Glutamatergic neuron (in vitro differentiated cells): ENCODE data around the gene RAB31. TPM values are rescaled to one million over a fixed set of nuclear protein-coding genes. Genes with fewer than 3 reads are reported as not detected.

ENCODE experiments used
- DNase-seq: peaks from one replicate; pipeline ENCODE4 v3.0.0; 2022
- H3K27ac Mint-ChIP-seq: one replicate; pipeline ENCODE4 v1.8.0; 2020; ENCODE audit warnings: mild to moderate bottlenecking, mixed read lengths, inconsistent platforms; ENCODE audit not compliant: unreplicated experiment
- H3K27me3 Mint-ChIP-seq: one replicate; pipeline ENCODE4 v1.8.0; 2020; ENCODE audit warnings: mild to moderate bottlenecking, moderate library complexity, mixed read lengths, inconsistent platforms; ENCODE audit not compliant: unreplicated experiment
- H3K36me3 Mint-ChIP-seq: one replicate; pipeline ENCODE4 v1.8.0; 2020; ENCODE audit warnings: mild to moderate bottlenecking, mixed read lengths, inconsistent platforms; ENCODE audit not compliant: unreplicated experiment
- H3K4me1 Mint-ChIP-seq: one replicate; pipeline ENCODE4 v1.8.0; 2020; ENCODE audit warnings: mild to moderate bottlenecking, low read depth, mixed read lengths, inconsistent platforms; ENCODE audit not compliant: unreplicated experiment
- H3K4me3 Mint-ChIP-seq: one replicate; pipeline ENCODE4 v1.8.0; 2020; ENCODE audit warnings: mild to moderate bottlenecking, mixed read lengths, inconsistent platforms; ENCODE audit not compliant: unreplicated experiment
- H3K9me3 Mint-ChIP-seq: one replicate; pipeline ENCODE4 v1.8.0; 2020; ENCODE audit warnings: mild to moderate bottlenecking, moderate library complexity, mixed read lengths, inconsistent platforms; ENCODE audit not compliant: unreplicated experiment
- CTCF ChIP-seq: fragments of 200-600 bp; sonication (generic); IDR thresholded peaks from one replicate; pipeline ENCODE4 v1.5.0; 2021; ENCODE audit not compliant: partially characterized antibody, unreplicated experiment
- total RNA-seq: library from RNA; stranded (reverse); fragmentation: NEBNext Ultra II Directional; extraction: Animal tissue kit (Norgen Biotek cat#: 25700); gene quantifications from one replicate; pipeline ENCODE4 v1.2.1, GENCODE V29; 2021; ENCODE audit not compliant: unreplicated experiment

RAB31 gene
- total RNA-seq, 1 donor from 2014 or later = 4.1 TPM

- no peak overlapping the region for H3K27ac Mint-ChIP-seq
- TF ChIP-seq CTCF = no peak
- H3K4me1 Mint-ChIP-seq = peaks cover 9% of the 10 kb centered on the region
- H3K27me3 Mint-ChIP-seq = no peaks in the 10 kb centered on the region
- DNase-seq = no peak
- no peak overlapping the region for H3K4me3 Mint-ChIP-seq
- H3K9me3 Mint-ChIP-seq = peaks cover 3% of the 10 kb centered on the region
- H3K36me3 Mint-ChIP-seq = peaks cover 6% of the 10 kb centered on the region
These were observed 152.6 kb downstream of the RAB31 start for GRCh38 chr18:9860682-9861081.

GRCh38 chr18:9861157-9861556 lies 153.1 kb downstream of the RAB31 start:
- peaks cover 2% of the 10 kb centered on the region for H3K27me3 Mint-ChIP-seq
- H3K27ac Mint-ChIP-seq = no peak overlapping the region
- H3K36me3 Mint-ChIP-seq = peaks cover 11% of the 10 kb centered on the region
- TF ChIP-seq CTCF = no peak
- H3K9me3 Mint-ChIP-seq = peaks cover 6% of the 10 kb centered on the region
- no peak for DNase-seq
- H3K4me1 Mint-ChIP-seq = peaks cover 9% of the 10 kb centered on the region
- H3K4me3 Mint-ChIP-seq = no peak overlapping the region

- Mint-ChIP-seq H3K4me3 (no peak overlapping the region), H3K36me3 (peaks cover 15% of the 10 kb centered on the region), H3K27me3 (peaks cover 2% of the 10 kb centered on the region), H3K4me1 (peaks cover 9% of the 10 kb centered on the region), H3K9me3 (peaks cover 9% of the 10 kb centered on the region), H3K27ac (no peak overlapping the region)
- no peak for DNase-seq
- no peak for TF ChIP-seq CTCF
These were observed 153.8 kb downstream of the RAB31 start for GRCh38 chr18:9861933-9862332.

- Mint-ChIP-seq H3K36me3 (peaks cover 18% of the 10 kb centered on the region), H3K27ac (no peak overlapping the region), H3K4me3 (no peak overlapping the region), H3K27me3 (peaks cover 2% of the 10 kb centered on the region), H3K4me1 (peaks cover 9% of the 10 kb centered on the region), H3K9me3 (peaks cover 9% of the 10 kb centered on the region)
- DNase-seq = peak; percentile 33
- TF ChIP-seq CTCF = no peak
These were observed 154.6 kb downstream of the RAB31 start for GRCh38 chr18:9862686-9863085.

GRCh38 chr18:9863282-9863681 lies 155.2 kb downstream of the RAB31 start:
- Mint-ChIP-seq H3K4me3 (no peak overlapping the region), H3K27ac (no peak overlapping the region), H3K9me3 (peaks cover 9% of the 10 kb centered on the region), H3K4me1 (peaks cover 9% of the 10 kb centered on the region), H3K36me3 (peaks cover 18% of the 10 kb centered on the region), H3K27me3 (peaks cover 2% of the 10 kb centered on the region)
- no peak for DNase-seq
- TF ChIP-seq CTCF = no peak
